HL-60/S4 (cell line): Measurements from ENCODE around the gene EVL.

Experiments used
- in situ Hi-C: fragments of 300-500 bp; cut with MboI; formaldehyde crosslinking; loops from 2 replicates; pipeline ENCODE4 v1.14.3; 2022; ENCODE audit warnings: low sequenced_read_pairs

Gene EVL

DNA sequence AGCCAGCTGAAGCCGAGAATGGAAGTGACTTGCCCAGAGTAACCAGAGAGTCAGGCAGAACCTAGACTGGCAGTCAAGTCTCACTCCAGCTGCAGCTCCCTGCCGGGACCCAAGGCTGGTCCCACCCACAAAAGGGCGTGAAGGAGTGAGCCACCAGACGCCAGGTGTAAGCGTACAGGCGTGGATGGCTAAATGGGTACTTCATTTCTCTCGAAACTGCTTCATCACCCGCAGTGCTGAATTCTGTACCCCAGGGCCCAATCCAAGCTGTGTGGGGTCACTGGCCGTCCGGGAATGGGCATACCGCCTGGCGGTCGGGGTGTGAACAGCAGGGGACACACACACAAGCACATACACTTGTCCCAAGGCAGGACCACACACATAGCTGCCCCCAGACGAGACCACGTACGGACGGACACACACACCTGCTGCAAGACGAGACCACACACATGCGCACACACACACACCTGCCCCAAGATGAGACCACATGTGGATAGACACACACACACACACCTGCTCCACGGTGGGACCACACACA, 59.4 kb downstream of the EVL start:
- in situ Hi-C loops = no loop called here

GRCh38 chr14:100126401-100126800, 61.2 kb downstream of the EVL start:
- in situ Hi-C loops = no loop called here

- in situ Hi-C loops = no loop called here
Measured at GRCh38 chr14:100127853-100128455, 62.7 kb downstream of the EVL start.

GRCh38 chr14:100128688-100129087, 63.5 kb downstream of the EVL start:
- in situ Hi-C loops = no loop called here

- in situ Hi-C loops = no loop called here
Measured at GRCh38 chr14:100129161-100129589, 64.0 kb downstream of the EVL start.

DNA sequence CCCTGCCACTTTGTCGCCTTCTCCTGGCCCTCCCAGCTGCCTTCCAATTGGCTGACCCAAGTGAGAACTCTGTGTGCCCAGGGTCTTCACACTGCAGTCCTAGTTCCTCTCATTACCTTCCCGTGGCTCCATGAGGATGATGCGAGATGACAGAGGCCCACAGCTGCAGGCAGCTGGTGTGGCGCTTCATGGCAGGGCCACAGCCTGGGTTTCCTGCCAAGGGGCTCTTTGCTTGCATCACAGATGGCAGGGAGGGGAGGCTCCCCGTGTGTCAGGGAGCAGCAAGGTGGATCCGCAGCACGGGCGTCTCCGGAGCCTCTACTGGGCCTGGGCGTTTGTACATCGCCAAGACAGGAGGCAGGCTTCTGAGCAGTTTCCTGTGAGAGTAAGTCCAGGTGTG, 65.3 kb downstream of the EVL start:
- in situ Hi-C loops = no loop called here

DNA sequence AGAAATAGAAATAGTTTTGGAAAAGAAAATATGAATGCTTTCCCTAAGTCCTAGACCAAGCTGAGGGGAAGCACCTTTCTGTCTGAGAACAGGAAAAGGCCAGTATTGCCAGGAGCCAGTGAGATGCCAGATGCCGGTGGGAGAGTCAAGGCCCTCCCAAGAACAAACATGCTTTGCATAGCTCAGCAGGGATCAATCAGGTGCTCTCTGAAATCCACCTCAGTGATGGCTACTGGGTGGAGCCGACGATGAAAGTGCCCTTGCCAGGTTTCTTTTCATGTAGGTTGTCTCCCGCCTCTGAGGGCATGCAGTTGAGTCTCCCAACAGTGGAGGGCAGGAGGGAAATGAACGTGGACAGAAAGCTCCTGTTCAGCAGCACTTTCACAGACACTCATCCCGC, 66.0 kb downstream of the EVL start:
- in situ Hi-C loops = no loop called here

DNA sequence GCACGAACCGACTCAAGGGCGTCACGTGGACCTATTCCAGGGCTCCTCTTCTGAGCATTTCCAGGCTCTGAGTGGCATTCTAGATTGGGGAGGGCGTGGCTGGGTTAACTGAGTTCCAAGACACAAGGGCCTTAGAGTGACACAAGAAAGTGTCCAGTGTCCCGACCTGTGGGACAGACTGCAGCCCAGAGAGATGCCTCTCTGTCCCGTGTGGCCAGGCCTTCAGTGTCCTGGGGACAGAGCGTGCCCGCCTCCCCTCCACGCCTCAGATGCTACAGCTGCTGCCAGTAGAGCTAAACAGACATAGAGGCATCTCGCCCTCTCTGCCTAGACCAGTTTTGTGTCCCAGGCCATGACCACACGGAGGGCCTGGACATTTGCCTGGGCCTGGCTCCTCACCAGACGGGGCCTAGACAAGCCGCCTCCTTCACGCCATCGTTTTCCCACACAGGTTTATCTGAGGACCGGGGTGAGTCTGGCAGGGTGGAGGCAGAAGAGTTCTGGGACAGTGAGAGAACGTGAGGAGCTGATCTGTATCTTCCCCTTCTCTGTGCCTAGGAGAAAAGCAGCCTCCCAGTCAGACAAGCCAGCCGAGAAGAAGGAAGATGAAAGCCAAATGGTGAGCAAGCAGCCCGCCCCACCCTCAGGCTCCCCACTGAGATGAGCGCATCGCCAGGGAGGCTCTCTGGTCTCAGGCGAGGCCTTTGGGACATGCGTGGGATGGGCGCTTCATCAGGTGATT, 67.1 kb downstream of the EVL start:
- in situ Hi-C loops = no loop called here

GRCh38 chr14:100132903-100133510, 67.8 kb downstream of the EVL start:
- in situ Hi-C loops = no loop called here

DNA sequence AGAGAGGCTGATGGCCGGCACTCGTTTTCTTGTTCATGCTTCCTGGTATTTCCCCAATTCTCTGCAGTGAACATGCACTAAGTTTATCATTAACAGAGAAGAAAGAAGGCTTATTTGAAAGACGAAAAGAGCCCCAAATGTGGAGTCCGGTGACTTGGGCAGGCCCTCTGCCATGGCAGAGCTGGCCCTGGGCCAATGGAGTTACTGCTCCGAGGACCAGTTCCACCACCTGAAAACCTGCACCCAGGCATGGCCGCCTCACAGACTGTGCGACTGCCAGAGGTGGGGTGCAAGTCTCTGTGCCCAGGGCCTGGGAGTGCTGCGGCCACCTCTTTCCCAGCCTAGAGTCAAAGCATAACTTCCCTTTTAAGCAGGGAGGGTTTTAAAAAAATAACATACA, 69.4 kb downstream of the EVL start:
- in situ Hi-C loops = no loop called here

DNA sequence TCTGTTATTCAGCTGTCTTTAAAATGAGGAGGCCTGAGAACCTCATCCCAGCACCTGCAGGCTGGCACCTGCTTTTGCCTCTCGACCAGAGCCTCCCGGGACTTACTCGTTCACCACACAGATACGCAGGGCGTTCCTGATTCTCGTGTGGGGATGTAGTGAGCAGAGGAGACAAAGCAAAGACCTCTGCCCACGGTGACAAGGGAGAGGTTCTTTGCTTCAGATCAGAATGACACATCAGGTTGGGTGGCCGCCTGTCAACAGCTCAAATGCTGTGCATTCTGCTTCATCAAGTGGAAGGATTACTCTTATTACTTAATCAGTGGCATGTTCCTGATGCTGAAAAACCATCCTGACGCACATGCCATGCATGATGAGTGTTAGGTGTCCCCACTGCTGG, 69.9 kb downstream of the EVL start:
- in situ Hi-C loops = no loop called here

- in situ Hi-C loops = no loop called here
Measured at GRCh38 chr14:100135784-100136183, 70.6 kb downstream of the EVL start.

DNA sequence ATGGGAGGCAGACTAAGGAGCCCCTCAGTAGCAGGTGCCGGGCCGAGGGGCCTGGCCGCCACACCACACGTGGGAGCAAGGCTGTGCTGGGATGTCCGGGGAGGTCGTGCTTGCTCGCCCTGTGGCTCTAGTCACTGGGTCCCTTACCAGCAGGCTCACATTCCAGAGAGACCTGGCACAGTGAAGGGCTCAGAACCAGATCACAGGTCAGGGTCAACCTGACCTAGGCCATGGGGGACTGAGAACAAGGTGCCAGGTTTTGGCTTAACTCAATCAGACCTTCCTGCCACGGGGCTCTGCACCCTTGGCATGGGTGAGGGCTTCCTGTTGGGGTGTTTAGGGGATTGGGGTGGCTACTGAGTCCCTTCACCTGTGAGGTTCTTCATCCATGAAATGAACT, 72.0 kb downstream of the EVL start:
- in situ Hi-C loops = no loop called here

DNA sequence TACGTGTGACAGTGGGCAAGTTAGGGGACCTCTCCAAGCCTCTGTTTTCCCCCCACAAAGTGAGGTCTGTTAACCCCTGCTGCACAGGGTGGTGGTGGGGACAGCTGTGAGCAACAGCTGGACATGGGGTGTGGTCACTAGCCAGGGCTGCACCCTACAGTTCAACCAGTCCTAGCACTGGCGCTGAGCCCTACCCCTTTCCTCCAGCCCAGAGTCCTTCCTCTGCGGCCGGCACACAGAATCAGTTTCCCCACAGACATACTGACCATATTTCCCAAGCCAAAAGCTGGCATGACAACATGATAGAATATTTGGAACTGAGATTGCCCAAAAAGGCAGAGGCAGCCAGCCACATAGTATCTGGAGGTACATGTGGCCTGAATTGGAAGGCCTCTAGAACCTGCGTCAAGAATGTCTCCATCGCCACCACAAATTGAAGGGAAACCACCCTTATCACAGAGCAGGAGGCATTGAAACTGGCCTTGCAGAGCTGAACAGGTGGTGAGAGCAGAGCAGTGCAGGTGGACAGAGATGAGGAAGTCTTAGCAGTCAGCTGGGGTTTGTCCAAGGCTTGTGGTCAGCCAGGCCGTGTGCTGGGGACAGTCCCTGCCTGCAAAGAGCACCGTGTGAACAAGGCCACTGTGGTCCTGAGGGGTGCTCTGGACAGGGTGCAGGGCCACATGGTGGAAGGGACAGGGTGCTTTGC, 73.0 kb downstream of the EVL start:
- in situ Hi-C loops = no loop called here

- in situ Hi-C loops = no loop called here
Measured at GRCh38 chr14:100138955-100139354, 73.7 kb downstream of the EVL start.

GRCh38 chr14:100140452-100141078, 75.3 kb downstream of the EVL start:
- in situ Hi-C loops = no loop called here

DNA sequence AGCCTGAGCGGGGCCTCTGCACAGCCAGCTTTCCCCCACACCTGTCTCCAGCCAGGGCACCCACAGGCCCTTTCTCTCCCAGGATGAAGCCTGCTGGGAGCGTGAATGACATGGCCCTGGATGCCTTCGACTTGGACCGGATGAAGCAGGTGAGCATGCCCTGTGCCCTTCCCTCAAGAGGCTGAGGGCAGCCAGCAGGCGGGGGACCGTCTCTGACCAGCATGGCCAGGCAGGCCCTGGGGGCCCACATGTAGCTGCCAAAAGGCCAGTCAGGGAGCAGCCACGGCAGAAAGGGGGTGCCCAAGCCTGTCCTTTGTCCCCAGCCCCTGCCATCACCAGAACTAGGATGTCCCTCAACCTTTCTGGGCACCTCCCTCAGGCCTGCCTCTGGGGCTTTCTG, 75.9 kb downstream of the EVL start:
- in situ Hi-C loops = no loop called here

DNA sequence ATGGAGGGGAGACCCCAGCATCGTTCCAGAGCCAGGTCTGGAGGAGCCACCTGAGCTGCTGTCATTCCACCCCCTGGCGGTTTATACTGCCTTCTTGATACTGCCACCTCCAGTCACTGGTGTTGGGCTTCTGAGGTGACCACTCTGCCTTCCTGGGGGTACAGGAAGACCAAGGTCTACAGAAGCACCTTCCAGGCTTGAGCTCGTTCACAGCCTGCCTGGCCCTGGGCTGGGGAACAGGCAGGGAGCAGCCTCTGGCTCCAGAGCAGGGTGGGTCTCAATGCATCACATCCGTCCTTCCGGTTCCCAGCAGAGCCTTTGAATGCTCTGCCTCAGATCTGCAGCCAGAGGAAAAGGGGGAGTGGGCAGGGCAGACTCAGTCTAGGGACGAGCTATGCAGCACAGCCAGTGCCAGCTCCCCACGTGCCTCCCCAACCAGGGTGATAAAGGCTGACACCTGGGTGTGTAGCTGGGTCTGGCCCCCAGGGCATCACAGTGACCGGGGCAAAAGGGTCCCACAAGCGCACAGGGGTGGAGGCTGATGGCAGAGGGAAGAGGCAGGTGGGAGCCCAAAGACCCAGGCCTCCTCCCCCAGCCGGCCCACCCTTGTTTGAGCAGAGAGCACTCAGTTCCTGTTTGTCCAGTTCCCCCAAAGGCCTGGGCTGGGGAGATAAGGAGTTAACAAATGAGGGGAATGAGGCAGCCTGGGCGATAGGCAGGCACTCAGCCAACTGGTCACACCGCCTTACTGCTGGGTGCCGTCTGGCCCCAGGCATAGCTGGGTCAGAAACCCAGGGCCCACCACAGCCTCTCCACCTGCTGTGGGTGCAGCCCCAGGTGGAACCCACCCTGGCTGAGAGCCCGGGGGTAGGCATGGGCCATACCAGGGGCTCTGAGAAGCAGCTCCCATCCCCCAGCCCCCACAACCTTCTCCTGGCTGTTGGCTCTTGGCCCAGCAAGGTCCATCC, 77.1 kb downstream of the EVL start:
- in situ Hi-C loops = no loop called here

DNA sequence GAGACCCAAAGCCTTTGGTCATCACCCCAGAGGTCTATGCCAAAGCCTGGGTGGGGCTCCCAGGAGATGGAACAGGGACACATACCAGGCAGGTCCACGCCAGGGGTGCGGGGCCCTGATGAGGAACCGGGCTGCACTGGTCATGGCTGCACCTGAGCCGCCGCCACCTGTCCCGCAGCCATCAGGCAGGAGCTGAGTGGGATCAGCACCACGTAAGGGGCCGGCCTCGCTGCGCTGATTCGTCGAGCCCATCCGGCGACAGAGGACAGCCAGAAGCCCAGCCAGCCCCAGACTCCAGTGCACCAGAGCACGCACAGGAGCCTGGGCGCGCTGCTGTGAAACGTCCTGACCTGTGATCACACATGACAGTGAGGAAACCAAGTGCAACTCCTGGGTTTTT, 78.3 kb downstream of the EVL start:
- in situ Hi-C loops = no loop called here

GRCh38 chr14:100143934-100144333, 78.7 kb downstream of the EVL start:
- in situ Hi-C loops = no loop called here
